Effector CD4-positive, alpha-beta T cell (primary cell): Measurements from ENCODE around the gene RNF215.
A peak's percentile ranks its signal among the peaks of the same experiment; 100 is the strongest.
"Not testable (repeated sequence)": the region's sequence is repeated elsewhere in the genome, so short reads cannot be mapped to it uniquely, and the experiment has no call there.

Source experiments
- DNase-seq: peaks from one replicate; pipeline ENCODE4 v3.0.0-alpha.2; 2020

Gene RNF215

DNA sequence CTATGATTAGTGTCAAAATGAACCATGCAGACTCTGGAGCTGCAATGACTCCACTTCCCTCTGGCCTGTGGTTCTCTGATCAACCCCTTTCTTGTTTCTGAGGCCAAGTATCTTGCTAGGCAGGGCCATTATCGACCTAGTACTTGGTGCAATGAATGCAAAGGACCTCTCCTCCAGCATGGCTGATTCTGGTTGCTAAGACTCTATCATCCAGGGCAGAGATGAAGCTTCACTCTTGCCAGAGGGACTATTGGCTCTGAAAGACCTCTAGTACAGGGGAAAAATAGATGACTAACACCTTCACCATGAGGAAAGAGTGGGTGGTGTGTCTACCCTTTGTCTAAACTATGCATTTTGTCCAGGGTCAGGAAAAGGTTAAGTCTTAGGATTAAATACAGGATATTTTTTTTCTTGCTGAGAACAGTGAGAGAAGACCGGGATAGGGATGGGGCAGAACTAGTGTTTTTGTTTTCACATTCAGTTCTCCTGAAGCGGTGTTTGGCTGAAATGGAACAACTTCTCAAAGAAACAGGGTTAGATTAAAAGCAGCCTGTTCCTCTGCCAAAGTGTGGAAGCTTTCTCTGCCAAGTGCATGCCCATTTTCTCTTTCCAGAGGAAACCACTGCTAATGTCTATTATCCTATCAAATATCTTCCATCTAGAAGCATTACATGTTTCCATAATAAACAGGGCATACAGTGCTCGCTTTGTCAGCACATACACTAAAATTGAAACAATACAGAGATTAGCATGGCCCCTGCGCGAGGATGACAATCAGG is 33.3 kb upstream of the RNF215 start:
- no peak for DNase-seq

DNA sequence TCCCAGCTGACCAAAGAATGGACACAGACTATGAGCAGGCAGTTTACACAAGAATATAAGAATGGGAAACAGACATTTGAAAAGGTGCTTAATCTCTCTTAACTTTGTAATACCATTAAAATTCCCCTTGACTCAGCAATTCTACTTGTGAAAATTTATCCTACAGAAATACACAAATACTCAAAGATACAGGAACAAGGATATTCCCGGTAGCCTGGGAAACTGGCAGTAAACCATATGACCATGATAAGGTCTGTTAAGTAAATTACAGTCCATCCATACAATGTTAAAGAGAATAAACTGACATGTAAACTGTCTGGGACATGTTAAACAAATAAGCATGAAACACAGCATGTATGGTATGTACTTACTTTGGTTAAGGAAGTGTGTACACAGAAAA is 29.6 kb upstream of the RNF215 start:
- no peak for DNase-seq

DNA sequence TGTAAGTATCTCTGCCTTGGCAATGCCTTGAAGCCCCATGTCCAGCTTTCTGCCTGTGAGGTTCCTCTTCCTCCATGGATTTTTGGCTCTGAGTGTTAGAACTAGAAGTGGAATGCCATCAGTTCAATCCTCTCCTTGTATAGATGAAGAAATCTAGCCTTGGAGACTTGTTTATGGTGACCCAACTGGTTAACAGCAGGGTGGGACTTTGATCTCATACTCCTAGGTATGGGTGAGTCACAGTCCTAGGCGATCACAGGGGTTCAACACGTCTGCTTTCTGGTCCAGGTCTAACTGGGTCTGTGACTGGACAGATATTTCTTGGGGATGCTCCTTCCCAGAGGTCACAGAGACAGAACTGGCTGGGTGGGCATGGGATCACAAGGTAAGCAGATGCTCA is 29.2 kb upstream of the RNF215 start:
- DNase-seq = no peak

DNA sequence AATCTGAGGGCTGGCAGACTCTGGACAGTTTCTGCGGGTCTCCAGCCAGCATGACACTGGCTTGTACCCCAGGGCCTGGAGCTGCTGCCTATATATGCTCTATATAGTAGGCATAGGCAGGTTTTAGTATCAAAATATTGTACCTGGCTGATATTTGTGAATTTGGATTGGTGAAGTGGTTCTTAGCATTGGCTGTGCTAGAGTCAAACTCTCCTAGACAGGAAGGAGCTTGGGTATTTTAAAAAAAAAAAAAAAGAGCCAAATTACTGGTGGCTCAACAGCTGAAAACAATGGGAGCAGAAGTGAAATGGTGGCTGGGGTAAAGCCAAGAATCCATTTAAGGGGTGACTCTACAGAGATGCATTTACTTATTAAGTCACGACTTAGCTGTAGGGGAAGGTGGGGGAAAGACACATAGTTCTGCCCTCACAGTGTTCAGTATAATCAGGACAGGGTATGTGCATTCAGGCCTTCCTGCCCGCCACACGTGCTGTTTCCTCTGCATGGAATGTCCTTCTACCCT is 27.4 kb upstream of the RNF215 start:
- DNase-seq = no peak

DNA sequence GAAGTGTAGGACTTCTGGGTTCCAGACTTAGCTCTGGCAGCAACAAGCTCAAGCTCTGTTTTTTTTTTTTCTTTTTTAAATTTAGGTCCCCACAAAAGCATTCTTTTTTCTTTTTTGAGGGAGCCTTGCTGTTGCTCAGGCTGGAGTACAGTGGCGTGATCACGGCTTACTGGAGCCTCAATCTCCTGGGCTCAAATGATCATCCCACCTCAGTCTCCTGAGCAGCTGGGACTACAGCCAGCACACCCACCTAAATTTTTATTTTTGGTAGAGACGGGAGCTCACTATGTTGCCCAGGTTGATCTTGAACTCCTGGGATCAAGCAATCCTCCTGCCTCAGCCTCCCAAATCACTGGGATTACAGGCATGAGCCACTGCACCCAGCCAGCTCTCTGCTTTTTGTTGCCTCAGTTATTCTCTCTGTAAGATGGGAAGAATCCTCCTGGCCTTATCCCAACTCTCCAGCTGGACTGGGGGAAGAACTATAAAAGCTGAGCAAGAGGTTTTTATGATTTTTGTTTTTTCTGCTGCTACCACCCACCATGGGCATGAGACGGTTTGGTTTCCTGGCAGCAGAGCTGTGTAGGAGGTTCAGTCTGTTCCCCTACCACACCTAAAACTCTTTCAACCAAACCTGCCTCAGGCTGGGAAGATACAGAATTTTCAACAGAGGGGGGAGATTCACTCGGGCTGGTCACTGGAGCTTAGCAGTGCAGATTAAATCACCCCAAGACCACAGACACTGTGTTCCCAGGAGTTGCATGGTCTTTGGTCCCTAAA is 26.7 kb upstream of the RNF215 start:
- no peak for DNase-seq

DNA sequence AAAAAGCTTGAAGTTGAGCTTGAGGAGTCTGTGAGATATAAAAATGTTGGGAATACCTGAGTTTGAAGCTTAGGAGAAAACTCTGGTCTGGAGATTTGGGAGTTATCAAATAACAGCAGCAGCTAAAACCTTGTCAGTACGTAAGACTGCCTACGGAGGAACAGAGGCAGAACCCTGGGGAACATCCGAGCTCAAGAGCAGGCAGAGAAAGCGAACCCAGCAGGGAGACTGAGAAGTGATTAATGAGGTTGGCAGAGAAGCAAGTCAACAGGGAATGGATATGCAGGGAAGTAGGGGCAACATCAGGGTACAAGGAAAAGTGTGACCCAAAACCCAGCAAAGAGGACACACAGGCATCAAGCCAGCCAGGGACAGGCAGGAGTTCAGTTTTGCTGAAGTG is 25.8 kb upstream of the RNF215 start:
- no peak for DNase-seq

DNA sequence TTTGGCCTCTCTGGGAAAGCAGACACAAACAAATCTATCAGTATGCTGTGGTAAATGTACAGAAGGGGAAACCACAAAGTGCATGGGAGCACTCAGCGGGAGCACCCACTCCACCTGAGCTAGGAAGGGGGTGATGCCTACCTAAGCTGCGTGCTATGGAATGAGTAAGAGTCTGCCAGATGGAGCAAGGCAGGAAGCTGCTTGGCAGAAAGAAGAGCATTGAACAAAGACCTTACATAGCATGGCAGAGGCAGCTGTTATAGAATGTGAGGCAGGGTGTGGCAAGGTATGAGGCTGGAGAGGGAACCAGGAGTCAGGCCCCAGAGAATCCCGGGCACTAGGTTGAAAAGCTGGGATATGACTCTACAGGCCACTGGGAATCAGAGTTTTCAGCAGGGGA is 24.6 kb upstream of the RNF215 start:
- no peak for DNase-seq

DNA sequence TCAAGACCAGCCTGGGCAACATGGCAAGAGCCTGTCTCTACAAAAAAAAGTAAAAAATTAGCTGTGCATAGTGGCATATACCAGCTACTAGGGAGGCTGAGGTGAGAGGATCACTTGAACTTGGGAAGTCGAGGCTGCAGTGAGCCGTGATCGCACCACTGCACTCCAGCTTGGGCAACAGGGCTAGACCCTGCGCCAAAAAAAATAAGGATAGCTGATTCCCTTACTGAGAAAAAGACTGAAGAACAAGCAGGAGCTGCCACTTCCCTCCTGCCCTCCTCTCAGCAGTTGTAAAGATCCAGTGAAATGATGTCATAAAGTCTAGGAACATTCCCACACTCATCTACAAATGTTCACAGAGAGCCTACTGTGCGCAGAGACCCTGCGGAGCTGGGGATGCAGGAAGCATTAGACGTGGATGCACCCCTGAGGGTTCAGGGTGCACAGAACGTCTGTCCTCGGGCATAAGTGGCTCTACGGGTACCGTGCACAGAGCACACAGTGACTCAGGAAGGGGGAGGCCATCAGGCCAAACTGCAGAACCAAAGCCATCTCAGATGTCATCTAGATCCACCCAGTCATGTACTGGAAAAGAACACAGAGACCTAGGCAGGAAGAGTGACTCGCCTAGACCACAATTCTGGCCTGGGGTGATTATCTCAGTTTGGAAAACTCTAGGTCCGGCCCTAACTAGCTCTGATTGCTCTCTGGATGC is 21.3 kb upstream of the RNF215 start:
- DNase-seq = no peak

DNA sequence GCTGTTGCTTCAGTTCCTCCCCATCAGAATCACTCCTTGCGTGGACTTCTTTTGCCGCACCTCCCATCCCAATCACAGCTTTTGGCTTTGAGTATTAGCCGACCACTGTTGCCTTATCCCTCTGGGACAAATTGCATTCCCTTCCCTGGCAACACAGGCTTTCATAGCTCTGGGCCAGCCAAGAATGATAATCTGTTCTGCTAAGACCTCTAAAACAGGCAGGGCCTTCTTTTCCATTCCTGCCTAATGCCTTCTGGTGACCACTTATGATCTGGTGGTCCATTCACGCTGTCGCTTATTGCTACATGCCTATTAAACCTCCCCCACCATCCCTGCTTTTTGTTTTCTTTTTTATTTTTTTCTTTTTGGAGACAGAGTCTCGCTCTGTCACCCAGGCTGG is 19.2 kb upstream of the RNF215 start:
- no peak for DNase-seq

DNA sequence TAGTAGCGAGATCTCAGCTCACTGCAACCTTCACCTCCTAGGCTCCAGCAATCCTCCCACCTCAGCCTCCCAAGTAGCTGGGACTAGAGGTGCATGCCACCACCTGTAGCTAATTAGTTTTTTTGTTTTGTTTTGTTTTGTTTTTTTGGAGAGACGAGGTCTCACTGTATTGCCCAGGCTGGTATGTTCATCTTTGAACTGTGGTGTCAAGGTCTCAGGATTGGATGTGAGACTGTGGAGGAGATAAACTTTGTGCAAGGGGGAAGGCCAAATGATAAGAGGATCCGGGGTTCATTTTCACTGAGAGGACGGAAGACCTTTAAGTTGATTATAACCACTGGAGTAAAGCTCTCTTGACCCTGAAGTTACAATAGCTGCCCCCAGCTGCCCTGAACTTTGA is 18.5 kb upstream of the RNF215 start:
- no peak for DNase-seq

DNA sequence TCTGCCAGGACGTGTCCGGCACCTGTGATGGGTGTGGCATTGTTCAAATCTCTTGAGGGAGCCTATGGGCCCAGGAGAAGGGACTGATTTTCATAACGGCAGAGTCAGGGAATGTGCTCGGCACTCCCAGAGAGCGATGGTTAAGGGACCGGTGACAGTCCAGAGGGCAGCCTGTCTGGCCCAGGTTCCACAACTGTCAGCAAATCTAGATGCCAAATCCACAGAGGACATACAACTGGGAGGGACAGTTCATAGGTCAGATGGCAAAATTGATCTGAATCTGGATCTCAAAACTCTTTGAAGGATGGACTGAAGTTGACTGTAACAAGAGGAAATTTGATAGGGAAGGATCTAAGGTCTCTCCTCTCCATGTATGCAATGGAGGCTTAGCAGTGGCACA is 17.1 kb upstream of the RNF215 start:
- no peak for DNase-seq

DNA sequence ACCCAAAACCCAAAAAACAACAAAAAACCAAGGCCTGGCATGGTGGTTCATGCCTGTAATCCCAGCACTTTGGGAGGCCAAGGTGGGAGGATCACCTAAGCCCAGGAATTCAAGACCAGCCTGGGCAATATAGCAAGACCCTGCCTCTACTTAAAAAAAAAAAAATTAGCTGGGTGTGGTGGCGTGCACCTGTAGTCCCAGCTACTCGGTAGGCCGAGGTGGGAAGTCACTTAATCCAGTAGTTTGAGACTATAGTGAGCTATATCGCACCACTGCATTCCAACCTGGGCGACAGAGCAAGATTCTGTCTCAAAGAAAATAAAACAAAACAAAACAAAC is 15.5 kb upstream of the RNF215 start:
- not testable (repeated sequence) for DNase-seq

DNA sequence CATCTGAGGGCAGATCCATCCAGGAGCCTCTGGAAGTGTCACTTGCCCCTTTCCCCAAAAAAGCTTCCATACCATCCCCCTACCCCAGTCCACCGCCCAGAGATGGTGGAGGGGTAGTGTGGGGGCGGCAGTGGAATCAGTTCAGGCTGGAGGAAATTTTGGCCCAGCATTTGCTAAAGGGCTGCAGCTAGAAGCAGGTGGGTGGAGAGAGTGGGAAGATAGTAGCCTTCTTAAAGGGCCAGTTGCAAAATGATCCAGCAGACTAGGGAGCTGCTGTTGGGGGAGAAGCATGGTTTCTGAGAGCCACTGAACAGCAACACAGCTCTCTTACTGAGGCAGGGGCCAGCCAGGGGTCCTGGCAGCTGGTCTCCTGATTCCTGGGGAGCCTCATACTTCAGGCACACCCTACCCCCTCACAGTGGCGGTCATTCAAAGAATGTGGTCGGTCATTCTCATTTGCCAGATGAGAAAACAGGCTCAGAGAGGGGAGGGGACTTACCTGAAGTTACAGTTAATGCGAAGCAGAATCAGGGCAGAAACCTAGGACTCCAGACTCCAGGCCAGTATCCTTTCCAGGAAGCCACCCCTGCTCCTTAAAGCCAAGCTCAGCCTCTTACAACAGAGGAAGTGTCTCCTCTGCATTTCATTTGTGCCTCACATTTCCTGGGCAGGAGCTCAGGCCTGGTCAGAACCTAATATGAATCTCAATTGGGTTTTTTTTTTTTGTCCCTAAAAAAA is 15.0 kb upstream of the RNF215 start:
- DNase-seq = no peak

DNA sequence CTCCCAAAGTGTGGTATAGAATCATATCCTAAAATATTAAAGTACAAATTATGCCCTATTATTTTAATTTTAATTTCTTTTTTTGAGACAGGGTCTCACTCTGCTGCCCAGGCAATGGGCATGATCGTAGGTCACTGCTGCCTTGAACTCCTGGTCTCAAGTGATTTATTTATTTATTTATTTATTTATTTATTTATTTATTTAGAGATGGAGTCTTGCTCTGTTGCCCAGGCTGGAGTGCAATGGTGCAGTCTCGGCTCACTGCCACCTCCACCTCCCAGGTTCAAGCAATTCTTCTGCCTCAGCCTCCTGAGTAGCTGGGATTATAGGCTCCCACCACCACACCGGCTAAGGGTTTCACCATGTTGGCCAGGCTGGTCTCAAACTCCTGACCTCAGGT is 13.8 kb upstream of the RNF215 start:
- DNase-seq = not testable (repeated sequence)

DNA sequence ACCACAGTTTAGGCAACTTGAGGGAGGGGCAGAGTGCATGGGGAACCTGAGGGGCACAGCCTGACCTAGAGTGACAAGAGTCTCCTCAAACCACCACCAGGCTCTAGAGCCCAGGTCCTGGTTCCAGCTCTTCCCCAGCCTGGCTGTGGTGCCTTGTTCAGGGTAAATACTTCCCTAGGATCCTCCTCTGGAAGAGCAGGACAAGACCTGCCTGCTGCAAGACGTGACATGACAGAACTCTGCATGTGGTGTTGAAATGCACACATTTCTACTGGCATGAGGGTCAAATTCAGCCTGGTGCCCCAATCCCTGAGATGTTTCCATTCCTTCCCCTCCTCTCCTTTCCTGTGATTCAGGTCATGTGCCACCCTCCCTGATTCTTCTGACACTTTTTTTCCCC is 12.9 kb upstream of the RNF215 start:
- no peak for DNase-seq

DNA sequence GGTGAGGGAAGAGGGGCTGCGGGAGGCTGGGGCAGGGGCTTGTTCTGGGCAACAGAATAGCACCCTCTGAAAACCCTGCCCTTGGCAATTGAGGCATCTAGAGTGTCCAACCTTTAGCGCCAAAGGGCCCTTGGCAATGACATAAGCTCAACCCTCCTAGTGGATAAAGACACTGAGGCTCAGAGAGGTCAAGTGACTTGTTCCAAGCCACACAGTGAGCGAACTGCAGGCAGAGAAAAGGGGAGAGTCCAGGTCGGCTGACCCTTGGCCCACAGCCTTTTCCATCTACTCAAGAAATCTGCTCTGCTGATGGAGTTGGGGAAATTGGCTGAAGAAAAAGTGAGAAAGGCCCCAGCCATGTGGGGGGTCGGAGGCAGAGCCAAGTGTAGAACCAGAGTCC is 12.5 kb upstream of the RNF215 start:
- DNase-seq = no peak

DNA sequence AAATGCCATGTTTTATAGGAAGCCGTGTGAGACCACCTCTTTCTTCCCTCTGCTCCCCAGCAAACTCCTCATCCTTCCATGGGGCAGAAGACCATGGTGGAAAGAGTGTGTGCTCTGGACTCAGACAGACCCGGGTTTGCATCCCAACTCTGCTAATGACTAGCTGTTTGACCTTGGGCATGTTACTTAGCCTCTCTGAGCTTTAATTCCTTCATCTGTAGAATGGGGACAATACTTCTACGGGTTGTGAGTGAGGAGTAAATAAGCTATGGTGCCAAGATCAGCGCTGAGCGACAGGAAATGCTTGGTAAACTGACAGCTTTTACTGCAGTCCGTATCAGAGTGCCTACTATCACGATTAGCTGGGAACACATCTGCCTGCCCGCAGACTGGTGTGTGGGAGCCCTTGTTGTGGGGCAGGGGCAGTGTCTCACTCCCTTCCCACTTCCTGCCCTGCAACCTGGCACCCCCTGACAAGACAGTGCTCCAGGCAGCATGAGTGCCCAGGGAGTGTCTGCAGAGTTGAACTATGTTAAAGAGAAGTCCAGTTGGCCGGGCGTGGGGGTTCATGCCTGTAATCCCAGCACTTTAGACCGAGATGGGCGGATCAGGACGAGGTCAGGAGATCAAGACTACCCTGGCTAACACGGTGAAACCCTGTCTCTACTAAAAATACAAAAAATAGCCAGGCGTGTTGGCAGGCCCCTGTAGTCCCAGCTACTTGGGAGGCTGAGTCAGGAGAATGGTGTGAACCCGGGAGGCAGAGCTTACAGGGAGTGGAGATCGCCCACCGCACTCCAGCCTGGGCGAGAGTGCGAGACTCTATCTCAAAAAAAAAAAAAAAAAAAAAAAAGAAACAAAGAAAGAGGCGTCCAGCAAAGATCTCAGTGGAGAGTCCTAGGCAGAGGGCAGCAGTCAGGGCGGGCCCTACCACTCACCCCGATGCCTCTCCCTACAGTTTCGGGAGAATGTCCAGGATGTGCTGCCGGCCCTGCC is 11.8 kb upstream of the RNF215 start:
- no peak for DNase-seq

DNA sequence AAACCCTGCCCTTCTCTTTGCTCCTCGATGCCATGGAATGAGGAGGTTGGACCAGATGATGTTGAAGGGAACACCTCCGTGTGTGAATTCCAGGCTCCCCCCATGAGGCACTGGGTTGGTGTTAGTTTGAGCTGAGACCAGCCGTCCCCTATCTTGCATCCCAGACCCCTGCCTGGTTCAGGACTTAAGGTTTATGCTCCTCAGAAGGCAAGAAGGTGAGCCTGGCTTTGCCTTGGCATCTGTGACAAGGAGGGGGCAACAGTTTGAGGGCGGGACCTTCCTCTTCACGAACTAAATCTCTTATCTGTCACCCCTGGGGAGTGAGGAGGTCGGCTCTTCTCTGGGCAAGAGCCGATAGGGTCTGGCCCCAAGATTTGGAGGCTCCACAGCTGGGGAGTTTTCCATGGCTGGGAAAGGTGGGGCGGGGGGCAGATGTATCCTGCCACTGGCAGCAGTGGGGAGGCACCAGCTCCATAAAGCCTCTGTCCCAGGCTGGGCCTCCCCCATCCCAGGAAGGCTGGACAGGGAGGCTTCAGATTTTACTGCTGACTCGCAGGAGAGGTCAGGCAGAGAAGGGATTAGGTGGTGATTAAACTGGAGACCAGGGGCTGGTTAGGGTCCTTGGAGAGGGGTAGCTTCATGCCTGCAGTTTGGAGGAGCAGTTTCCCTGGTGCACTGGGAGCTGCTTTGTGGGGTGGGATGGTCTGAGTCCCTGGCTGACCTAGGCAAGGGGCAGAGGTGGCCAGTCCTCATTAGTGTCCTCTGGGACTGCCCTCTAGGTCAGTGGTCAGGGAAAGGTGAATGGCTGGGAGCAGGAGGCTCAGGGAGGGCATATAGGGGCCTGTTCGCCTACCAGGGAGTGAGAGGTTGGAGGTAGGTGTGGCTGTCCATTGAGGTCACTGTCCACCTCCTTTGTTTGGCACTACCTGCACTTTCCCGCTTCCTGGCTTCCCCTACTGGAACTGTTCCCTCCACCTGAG is 10.7 kb upstream of the RNF215 start:
- DNase-seq = no peak

DNA sequence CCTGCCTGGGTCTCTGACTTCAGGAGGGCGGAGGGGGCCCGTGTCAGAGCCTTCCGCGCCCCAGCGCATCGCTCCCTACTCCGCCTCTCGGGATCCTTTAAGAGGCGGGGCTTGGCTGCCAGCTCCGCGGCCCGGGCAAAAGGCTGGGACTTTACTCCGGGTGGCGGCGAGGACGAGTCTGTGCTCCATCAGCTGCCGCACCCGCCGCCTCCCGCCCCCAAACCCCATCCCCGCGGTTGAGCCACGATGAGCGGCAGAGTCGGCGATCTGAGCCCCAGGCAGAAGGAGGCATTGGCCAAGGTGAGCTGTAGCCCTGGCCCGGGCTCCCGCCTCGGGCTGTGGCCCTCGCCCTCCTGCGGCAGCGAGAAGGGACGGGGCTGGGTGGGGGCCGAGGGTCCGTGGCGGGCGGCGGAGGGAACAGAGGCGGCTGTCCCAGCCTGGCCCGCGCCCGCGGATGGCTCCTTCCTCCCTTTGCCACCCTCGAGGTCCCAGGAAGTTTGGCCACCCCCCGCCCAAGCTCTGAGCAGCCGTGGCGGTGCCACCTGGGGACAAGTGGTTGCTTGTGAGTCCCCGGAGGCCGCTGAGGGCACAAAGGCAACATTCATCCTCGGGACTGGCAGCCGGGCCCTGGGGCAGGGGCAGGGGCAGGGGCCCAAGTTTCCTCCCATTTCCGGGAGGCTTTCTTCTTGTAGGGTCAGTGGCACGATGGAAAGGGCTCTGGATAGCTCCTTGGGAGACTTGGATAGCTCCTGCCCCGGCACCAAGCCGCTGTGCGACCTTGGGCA is 9.9 kb upstream of the RNF215 start, which contains the start of gene SEC14L2:
TSS of gene SEC14L2 (plus strand) at position 148 of the 785 bp plus-strand sequence. CDS start at position 247, 99 bp downstream.
- peak; percentile 51 for DNase-seq
